ENCODE measurements around the gene SLC23A2.

Gene SLC23A2

GRCh38 chr20:4962241-4962855 lies 39.0 kb downstream of the SLC23A2 start:
- DNase-seq: no peak

DNA sequence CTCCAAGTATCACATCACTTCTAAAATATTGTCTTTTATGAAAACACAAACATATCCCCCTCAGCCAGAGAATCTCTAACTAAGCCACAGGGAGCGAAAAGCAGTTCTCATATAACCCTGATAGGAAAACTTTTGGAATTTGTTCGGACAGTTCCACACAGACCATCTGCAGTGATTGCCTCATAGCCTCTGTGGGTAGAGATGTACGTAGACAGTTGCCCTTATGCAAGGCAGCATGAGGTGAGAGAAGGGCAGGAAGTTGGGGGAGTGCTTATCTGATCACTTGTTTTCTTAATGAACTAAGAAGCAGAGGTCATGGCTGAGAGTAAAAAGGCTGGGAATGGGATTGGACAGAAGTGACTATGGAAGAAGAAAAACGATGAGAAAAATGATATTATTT lies 39.6 kb downstream of the SLC23A2 start:
- DNase-seq: peak; percentile 48 to 76

GRCh38 chr20:4959592-4959991 lies 41.7 kb downstream of the SLC23A2 start:
- peak; percentile 20 to 75 for DNase-seq

DNA sequence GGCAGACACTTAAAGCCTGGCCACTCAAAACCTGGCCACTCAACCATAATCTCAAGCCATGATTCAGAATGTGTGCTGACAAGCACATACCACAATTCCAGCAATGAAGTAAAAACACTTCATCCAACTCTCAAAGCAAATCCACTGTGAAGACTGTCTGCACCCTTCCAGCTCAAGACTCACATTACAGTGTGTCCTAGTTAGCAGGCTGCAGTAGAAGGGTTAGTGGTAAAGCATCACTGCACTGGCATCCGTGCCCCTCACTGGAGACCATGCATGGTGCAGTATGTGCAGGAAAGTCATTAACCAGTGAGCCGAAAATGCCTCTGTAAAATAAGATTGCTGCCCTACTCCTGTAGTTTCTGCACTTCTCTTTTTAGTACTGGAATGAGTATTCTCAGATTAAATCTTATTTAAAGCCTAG lies 43.4 kb downstream of the SLC23A2 start:
- DNase-seq: no peak

DNA sequence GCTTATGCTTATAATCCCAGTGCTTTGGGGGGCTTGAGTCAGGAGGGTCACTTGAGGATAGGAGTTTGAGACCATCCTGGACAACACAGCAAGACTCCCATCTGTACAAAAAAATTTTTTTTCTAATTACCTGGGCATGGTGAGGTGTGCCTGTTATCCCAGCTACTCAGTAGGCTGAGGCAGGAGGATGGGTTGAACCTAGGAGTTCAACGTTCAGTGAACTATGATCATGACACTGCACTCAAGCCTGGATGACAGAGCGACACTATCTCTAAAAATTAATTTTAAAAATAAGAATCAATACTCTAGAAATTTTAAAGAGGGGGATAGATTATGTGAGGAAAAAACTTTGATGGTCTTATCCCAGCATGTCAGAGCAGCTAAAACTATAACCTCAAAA lies 44.1 kb downstream of the SLC23A2 start:
- no peak for DNase-seq

DNA sequence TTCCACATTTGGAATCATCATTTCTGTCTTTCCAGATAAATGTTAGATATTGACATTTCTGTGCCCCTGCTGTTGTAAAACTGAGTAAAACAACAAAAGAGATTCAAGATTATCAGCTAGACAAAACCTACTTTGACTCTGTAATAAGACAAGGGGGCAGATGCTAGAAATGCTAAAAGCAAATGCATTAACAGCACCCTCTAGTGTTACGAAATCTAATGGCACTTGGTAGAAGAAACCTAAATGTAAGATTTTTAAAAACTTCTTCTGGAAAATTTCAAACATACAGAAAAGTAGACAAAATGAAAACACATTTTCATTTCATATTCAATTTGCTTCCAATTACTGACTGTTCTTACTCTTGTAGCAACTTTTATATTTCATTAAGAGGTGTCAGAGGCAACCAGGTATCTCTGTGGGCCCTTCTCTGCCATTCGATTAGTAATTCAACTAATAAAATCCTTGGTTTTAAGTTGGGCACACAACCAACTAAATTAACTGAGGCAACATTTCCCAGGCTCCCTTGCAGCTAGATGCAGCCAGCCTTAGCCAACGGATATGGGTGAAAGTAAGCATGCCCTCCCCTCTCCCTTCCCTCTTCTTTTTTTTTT lies 45.0 kb downstream of the SLC23A2 start:
- peak; percentile 27 to 84 for DNase-seq

DNA sequence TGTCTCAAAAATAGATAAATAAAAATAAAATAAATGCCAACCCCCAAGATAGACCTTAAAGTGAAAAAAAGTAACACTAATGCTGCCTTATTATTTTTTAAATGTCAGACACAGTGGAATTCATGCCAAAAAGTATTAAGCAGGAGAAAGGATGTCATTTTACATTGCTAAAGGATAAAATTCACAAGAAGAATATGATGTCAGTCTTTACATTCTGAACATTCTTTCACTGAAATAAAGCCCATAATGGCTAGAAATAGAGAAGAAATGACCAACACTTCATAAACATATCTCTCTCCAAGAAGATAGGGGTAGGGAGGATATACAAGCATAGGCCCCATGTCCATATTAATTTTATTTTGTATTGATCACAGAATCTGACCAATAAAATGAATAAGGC lies 47.4 kb downstream of the SLC23A2 start:
- no peak for DNase-seq

GRCh38 chr20:4952229-4952628 lies 49.1 kb downstream of the SLC23A2 start:
- DNase-seq: no peak

GRCh38 chr20:4951299-4951698 lies 50.0 kb downstream of the SLC23A2 start:
- no peak for DNase-seq

DNA sequence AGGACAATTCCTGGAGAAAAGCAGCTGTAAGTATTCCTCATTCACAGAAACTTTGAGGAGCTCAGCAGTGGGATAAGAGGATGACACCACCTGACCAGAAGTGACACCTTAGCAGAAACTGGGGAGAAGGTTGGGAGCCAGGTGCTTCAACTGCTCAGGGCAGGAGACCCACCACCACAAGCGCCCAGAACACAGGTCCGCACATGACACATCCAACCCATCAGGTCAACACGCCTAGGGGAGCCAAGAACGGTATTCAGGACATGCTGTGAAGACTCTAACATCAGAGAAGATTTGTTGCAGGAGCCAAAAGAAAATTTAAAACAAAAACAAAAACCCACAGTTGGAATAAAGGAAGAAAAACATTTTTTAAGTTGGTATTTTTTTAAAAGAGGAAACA lies 50.5 kb downstream of the SLC23A2 start:
- no peak for DNase-seq

DNA sequence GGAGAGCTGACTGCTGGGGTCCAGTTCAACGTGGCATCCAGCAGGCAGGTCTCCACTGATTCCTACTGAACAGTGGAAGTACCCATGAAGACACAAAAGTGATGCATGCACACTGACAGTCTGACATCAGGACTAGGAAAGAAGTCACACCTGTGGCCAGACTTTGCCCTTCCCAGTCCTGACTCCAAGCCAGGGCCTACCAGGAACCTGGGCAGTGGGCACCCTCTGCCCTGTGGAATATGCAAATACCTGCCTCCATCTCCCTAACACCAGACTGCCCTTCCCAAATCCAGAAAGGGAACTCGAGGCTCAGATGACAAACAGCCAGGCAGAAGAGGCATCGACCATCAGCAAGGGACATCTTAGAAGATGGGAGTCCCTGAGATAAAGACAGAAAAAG lies 50.9 kb downstream of the SLC23A2 start:
- no peak for DNase-seq

DNA sequence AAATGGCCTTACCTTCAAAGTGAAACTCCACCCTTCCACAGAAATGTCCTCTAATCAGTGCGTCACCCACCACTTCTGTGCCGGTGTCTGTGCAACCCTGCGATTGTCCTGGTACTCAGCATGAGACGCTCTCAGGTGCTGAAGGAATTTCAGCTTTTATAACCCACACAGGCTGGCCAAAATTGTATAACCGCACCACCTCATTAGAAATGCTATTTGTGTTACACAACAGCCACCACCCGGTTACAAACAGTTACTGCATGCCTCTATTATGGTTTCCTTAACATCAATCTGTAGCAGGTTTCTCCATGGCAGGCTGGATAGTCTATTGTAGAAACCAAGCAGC lies 51.5 kb downstream of the SLC23A2 start:
- peak in 1 of 2 donors; percentile 44 for DNase-seq

DNA sequence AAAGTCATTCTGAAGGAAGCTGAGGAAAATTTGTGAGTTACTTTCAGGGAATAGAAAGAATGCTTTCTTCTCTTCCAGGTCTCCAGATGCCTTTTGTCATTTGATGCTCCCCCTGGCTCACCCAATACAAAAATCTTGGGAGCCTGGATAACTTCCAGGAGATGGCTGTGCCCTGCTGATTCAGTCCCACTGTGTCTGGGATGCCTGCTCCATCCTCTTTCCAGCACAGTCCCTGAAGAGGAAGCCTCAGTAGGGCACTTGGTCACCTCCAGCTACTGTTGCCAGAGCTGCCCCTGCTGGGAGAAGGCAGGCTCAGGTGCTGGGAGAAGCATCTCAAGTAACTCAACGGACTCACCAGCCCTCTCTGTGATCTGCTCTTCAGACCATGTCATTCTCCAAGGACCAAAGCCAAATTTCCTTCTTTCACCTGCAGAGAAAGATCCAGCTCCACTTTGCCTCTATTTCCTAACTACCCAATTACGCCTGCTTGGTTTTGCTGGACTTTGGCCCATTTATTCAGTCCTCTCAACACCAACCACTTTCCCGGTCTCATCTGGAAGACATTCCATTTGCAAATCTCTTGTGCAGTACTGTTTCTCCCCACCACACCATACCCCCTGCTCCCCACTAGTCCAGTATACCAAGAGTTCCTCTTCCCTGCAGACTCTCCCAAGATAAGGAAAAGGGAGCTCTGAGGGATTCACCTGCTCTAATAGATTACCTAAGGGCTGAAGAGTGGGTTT lies 53.3 kb downstream of the SLC23A2 start:
- DNase-seq: no peak

DNA sequence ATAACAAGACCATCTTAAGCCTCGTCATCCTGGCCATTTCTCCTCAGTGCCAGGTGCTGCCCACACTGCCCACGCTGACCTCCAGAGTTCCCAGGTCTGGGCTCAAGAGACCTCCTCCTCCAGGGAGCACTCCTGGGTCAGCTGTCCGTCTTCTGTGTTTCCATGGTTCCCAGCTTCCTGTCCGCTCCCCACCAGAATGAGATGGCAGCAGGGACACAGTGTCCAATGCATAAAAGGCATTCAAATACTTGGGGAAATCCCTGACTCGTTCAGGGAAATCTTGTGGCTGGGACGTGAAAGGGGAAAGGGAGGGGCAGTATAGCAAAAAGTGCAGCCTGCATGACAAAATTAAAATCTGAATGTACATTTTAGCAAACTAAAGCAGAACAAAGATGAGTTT lies 54.3 kb downstream of the SLC23A2 start:
- peak; percentile 39 to 76 for DNase-seq

DNA sequence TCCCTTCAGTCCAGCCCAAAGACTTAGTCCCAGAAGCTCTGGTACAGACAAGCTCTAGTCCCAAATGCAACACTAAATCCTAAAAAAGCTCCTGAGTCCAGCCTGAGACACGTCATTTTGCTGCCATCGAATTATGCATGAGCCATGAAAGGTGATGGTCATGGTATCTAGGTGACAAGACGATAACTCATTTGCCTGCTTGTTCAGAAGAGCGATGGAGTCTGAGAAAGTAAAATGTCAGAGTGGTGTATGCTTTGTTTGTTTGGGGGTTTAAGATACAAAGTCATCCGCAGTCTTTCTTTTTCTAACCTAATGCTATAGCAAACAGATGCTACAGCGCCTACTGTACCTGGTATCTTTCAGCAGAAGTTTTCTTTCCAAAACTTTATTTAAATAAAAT lies 54.7 kb downstream of the SLC23A2 start:
- no peak for DNase-seq

GRCh38 chr20:4944518-4945313 lies 56.6 kb downstream of the SLC23A2 start:
- no peak for DNase-seq

GRCh38 chr20:4942331-4942730 lies 59.0 kb downstream of the SLC23A2 start:
- DNase-seq: peak; percentile 32 to 48

DNA sequence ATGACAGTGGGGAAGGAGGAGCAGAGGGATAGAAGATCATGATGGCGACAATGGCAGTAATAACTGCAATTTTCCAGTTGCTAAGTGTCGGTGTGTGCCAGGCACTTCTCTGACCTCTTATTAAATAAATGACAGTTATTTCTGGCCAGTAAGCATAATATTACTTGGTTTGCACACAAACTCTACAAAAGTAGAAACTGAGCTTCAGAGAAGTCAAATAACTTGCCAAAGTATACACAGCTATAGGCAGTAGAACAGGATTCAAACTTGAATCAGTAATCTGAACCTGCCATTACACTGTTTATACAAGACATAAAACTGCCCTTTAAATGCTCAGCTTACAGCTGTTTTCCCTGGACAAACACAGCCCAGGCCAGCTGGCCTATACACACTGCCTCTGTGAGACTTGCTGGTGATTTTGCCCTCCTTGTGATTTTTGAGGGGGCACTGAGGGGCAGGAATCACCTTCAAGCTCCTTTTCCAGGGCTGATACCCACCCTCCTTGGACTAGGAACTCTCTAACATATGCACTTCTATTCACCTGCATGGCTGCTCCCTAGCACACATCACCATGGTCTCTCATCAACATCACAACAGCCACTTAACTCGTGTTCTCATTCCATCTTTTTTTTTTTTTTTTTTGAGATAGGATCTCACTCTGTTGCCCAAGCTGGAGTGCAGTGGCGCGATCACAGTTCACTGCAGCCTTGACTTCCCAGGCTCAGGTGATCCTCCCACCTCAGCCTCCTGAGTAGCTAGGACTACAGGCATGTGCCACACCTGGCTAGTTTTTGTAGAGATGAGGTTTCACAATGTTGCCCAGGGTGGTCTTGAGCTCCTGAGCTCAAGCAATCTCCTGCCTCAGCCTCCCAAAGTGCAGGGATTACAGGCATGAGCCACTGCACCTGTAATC lies 63.6 kb downstream of the SLC23A2 start:
- DNase-seq: no peak

GRCh38 chr20:4936851-4937406 lies 64.4 kb downstream of the SLC23A2 start:
- DNase-seq: no peak

GRCh38 chr20:4936392-4936850 lies 64.9 kb downstream of the SLC23A2 start:
- no peak for DNase-seq

GRCh38 chr20:4932061-4932460 lies 69.2 kb downstream of the SLC23A2 start:
- DNase-seq: no peak
